A549 (cell line): Measurements from ENCODE around the gene HSD17B7. TPM values are rescaled to one million over a fixed set of nuclear protein-coding genes. Genes with fewer than 3 reads are reported as not detected.

Experiments used
- ATAC-seq, 2 experiments: fragments of 200-7000 bp in 1 of 2; fragments of >200 bp in 1 of 2; cut with Nextera tagmentation in 1 of 2; cut with Tn5 transposase in 1 of 2; 3 replicates each; pipeline versions ENCODE4 v1.8.0 to v1.9.1; 2018 to 2020; ENCODE audit warnings: mild to moderate bottlenecking in 1 of 2, moderate library complexity in 1 of 2
- CTCF ChIA-PET: fragments of 300-600 bp; sonication (Branson Sonifier 250); formaldehyde crosslinking; extraction: SDS; loops from one replicate; lab custom pipeline; 2021; ENCODE audit warnings: antibody characterized with exemption, inconsistent platforms; lab: Yijun Ruan, JAX
- POLR2A ChIA-PET: fragments of 350-600 bp; formaldehyde crosslinking; extraction: SDS; loops from one replicate; lab custom pipeline; 2021; ENCODE audit warnings: antibody characterized with exemption, inconsistent platforms; lab: Yijun Ruan, JAX
- DNase-seq, 2 experiments: peaks; one replicate each; pipeline versions ENCODE4 v3.0.0 to v3.0.0-alpha.2; 2011 to 2016; ENCODE audit warnings: low read depth in 1 of 2, low spot score in 1 of 2
- FAIRE-seq: peaks from 2 replicates; lab custom pipeline; 2011; peaks lifted over from hg19 to GRCh38; lab: Jason Lieb, UNC
- H3K27ac ChIP-seq, 2 experiments: fragments of >200 bp; sonication (Bioruptor Twin); formaldehyde crosslinking; 3 replicates each; pipeline ENCODE4 v1.5.1; 2016 to 2017
- H3K4me1 ChIP-seq: fragments of >200 bp; sonication (Bioruptor Twin); formaldehyde crosslinking; 3 replicates; pipeline ENCODE4 v1.6.1; 2016
- H3K4me2 ChIP-seq: fragments of >200 bp; sonication (Bioruptor Twin); formaldehyde crosslinking; 3 replicates; pipeline ENCODE4 v1.6.1; 2016
- H3K4me3 ChIP-seq: fragments of >200 bp; sonication (Bioruptor Twin); formaldehyde crosslinking; 3 replicates; pipeline ENCODE4 v1.5.1; 2016
- H3K9me3 ChIP-seq: fragments of >200 bp; sonication (Bioruptor Twin); formaldehyde crosslinking; 3 replicates; pipeline ENCODE4 v1.6.1; 2016
- HDAC2 ChIP-seq: fragments of 200-600 bp; sonication (generic); IDR thresholded peaks from 2 replicates; pipeline ENCODE4 v1.6.1; 2016
- POLR2AphosphoS2 ChIP-seq: conservative IDR thresholded peaks from 2 replicates; pipeline ENCODE4 v1.6.1; 2012; ENCODE audit warnings: low read length, improper control_type of control experiment, inconsistent platforms
- ZC3H11A ChIP-seq: fragments of 450-650 bp; IDR thresholded peaks from 2 replicates; pipeline ENCODE4 v1.6.1; 2014; ENCODE audit warnings: antibody characterized with exemption, mild to moderate bottlenecking
- WGBS: methylation state at CpG from one replicate; pipeline ENCODE4 v1.1.6; 2017; ENCODE audit errors: missing lambda C conversion rate; 5-methylcytosine and 5-hydroxymethylcytosine counted together
- polyA plus RNA-seq, 4 experiments: library from polyadenylated mRNA; depleted of rRNA in 3 of 4; stranded (reverse); fragments of >200 nt; fragmentation: RNase III in 1 of 4; extraction: RNeasy Plus Mini Kit Qiagen cat#74134 plus additional on column Dnase treatment in 1 of 4; gene quantifications; 2 replicates in 3 of 4; 3 replicates in 1 of 4; pipeline ENCODE4 v1.2.3, GENCODE V29; 2011 to 2017
- small RNA-seq, 6 experiments: library from RNA; depleted of rRNA; stranded (forward); fragments of <200 nt; gene quantifications; one replicate each; pipeline ENCODE3, GENCODE V24; 2012
- TF ChIP-seq, protein P1 (sequence below): fragments of >200 bp; sonication (Bioruptor Twin); formaldehyde crosslinking; IDR thresholded peaks from 3 replicates; pipeline ENCODE4 v1.6.1; 2016
- TF ChIP-seq, protein P2 (sequence below): fragments of 250-450 bp; sonication (Bioruptor Pico); IDR thresholded peaks from 2 replicates; pipeline ENCODE4 v1.5.0; 2021; ENCODE audit warnings: mild to moderate bottlenecking, moderate library complexity, borderline replicate concordance

HSD17B7 gene
- polyA plus RNA-seq, 2 of the 4 experiments (the other 2 are of a cell fraction) = 14.0 to 22.1 TPM

DNA sequence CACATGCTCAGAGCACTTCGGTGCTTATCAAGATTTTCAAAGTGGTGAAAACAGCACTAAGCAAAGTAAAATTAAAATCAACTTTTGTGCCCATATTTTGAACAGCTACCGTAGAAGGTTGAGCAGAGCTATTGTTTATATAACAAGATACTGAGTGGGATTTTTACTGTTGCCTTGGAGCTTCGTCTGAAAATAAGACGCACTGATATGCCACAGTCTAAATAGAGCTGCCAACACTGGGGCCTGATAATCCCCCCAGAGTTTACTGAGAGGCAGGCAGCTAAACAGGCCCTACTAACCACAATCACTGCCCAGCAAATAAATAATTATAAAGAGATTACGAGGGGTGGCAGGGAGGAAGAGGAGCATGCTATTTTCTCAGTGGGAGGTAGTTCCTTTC, 71.1 kb downstream of the HSD17B7 start:
- CTCF ChIA-PET = interaction anchor here (2.5 to 6.0 kb wide), 2 partner anchors 14 to 313 kb away, joined by 10 to 42 read pairs; no protein-coding TSS in a partner anchor
- no peak for FAIRE-seq

More for the DNA sequence above, 71.1 kb downstream of the HSD17B7 start:
- POLR2A ChIA-PET = no interaction called here
- WGBS = 60% methylated on average over 5 of the region's 5 CpGs
- ATAC-seq = no peak
- Histone ChIP-seq H3K4me2 (no peak overlapping the region), H3K27ac (no peak overlapping the region), H3K4me1 (no peaks in the 10 kb centered on the region), H3K9me3 (no peaks in the 10 kb centered on the region), H3K4me3 (no peak overlapping the region)
- DNase-seq = no peak
- TF ChIP-seq POLR2AphosphoS2 (no peak), HDAC2 (no peak), ZC3H11A (no peak)
- TF ChIP-seq, protein P1, sequence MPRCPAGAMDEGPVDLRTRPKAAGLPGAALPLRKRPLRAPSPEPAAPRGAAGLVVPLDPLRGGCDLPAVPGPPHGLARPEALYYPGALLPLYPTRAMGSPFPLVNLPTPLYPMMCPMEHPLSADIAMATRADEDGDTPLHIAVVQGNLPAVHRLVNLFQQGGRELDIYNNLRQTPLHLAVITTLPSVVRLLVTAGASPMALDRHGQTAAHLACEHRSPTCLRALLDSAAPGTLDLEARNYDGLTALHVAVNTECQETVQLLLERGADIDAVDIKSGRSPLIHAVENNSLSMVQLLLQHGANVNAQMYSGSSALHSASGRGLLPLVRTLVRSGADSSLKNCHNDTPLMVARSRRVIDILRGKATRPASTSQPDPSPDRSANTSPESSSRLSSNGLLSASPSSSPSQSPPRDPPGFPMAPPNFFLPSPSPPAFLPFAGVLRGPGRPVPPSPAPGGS = no peak
- TF ChIP-seq, protein P2, sequence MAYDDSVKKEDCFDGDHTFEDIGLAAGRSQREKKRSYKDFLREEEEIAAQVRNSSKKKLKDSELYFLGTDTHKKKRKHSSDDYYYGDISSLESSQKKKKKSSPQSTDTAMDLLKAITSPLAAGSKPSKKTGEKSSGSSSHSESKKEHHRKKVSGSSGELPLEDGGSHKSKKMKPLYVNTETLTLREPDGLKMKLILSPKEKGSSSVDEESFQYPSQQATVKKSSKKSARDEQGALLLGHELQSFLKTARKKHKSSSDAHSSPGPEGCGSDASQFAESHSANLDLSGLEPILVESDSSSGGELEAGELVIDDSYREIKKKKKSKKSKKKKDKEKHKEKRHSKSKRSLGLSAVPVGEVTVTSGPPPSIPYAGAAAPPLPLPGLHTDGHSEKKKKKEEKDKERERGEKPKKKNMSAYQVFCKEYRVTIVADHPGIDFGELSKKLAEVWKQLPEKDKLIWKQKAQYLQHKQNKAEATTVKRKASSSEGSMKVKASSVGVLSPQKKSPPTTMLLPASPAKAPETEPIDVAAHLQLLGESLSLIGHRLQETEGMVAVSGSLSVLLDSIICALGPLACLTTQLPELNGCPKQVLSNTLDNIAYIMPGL (CRISPR knock-in tag) = no peak

Small RNAs within 50 kb of the gene (small RNA-seq; reads per million reads assigned to genes)
- gene RN7SL861P = 0 reads per million in 6 experiments

Other genes with a start within 250 kb of the HSD17B7 start
- 22.8 and 25.3 TPM in 2 replicates for gene UAP1, start 229.0 kb upstream of the HSD17B7 start, polyA plus RNA-seq (2011; rRNA removed)
- gene UAP1, start 229.0 kb upstream of the HSD17B7 start, polyA plus RNA-seq (2017; fragmentation: RNase III; extraction: RNeasy Plus Mini Kit Qiagen cat#74134 plus additional on column Dnase treatment) = 19.8 to 21.5 TPM (median 19.8 TPM) in 3 replicates
- 0.46 and 0.49 TPM in 2 replicates for gene DDR2, start 158.2 kb upstream of the HSD17B7 start, polyA plus RNA-seq (2011; rRNA removed)
- 0.12 to 0.14 TPM (median 0.14 TPM) in 3 replicates for gene DDR2, start 158.2 kb upstream of the HSD17B7 start, polyA plus RNA-seq (2017; fragmentation: RNase III; extraction: RNeasy Plus Mini Kit Qiagen cat#74134 plus additional on column Dnase treatment)
- not detected in 2 replicates for gene CCDC190, start 70.5 kb downstream of the HSD17B7 start, polyA plus RNA-seq (2011; rRNA removed)
- not detected in 3 replicates for gene CCDC190, start 70.5 kb downstream of the HSD17B7 start, polyA plus RNA-seq (2017; fragmentation: RNase III; extraction: RNeasy Plus Mini Kit Qiagen cat#74134 plus additional on column Dnase treatment)